GM12878 (cell line): Measurements from ENCODE around the gene SRCIN1. TPM values are rescaled to one million over a fixed set of nuclear protein-coding genes. Genes with fewer than 3 reads are reported as not detected.

ENCODE experiments used
- ATAC-seq: fragments of 200-7000 bp; cut with Tn5 transposase; 3 replicates; pipeline ENCODE4 v1.9.1; 2020; ENCODE audit warnings: mild to moderate bottlenecking, moderate library complexity
- BruUV-seq: library from RNA; stranded (reverse); fragments of 400-500 nt; replicated peaks from 2 replicates; lab custom pipeline; 2021; lab: Mats Ljungman, UMichigan
- CTCF ChIA-PET: fragments of 300-600 bp; sonication (Branson Sonifier 250); formaldehyde crosslinking; extraction: SDS; loops from one replicate; lab custom pipeline; 2021; ENCODE audit warnings: inconsistent platforms; lab: Yijun Ruan, JAX
- POLR2A ChIA-PET: fragments of 350-600 bp; formaldehyde crosslinking; extraction: SDS; loops from one replicate; lab custom pipeline; 2021; ENCODE audit warnings: inconsistent platforms; lab: Charles Lee
- RAD21 ChIA-PET: fragments of 300-600 bp; sonication (Branson Sonifier 250); formaldehyde crosslinking; loops from one replicate; lab custom pipeline; 2023; ENCODE audit warnings: antibody characterized with exemption; ENCODE audit not compliant: unreplicated experiment; lab: Charles Lee
- SMC1A ChIA-PET: fragments of 300-600 bp; sonication (Branson Sonifier 250); formaldehyde crosslinking; loops from one replicate; lab custom pipeline; 2023; ENCODE audit not compliant: unreplicated experiment, uncharacterized antibody; lab: Charles Lee
- DNase-seq: peaks from one replicate; pipeline ENCODE4 v3.0.0-alpha.2; 2011; ENCODE audit warnings: low read depth, low spot score
- FAIRE-seq: peaks from 3 replicates; lab custom pipeline; 2011; peaks lifted over from hg19 to GRCh38; lab: Jason Lieb, UNC
- H2AFZ ChIP-seq: 2 replicates; pipeline ENCODE4 v1.6.0; 2011; ENCODE audit warnings: low read depth, low read length, control low read depth; ENCODE audit not compliant: control insufficient read depth
- H3K27ac ChIP-seq: 2 replicates; pipeline ENCODE4 v1.5.1; 2011; ENCODE audit warnings: control low read depth; ENCODE audit not compliant: control insufficient read depth, insufficient read depth
- H3K27me3 ChIP-seq, 2 experiments: replicated peaks in 1 of 2; 2 replicates each; pipeline versions ENCODE4 v1.6.0 to v1.6.1; 2011; ENCODE audit warnings: low read length in 1 of 2; ENCODE audit not compliant: control insufficient read depth in 2 of 2, insufficient read depth in 2 of 2
- H3K36me3 ChIP-seq, 2 experiments: 2 replicates each; pipeline ENCODE4 v1.5.1; 2011; ENCODE audit warnings: low read length in 1 of 2; ENCODE audit not compliant: control insufficient read depth in 2 of 2, insufficient read depth in 2 of 2
- H3K4me1 ChIP-seq: 2 replicates; pipeline ENCODE4 v1.6.1; 2011; ENCODE audit warnings: mild to moderate bottlenecking, low read length, moderate library complexity, mixed read lengths; ENCODE audit not compliant: control insufficient read depth, insufficient read depth
- H3K4me2 ChIP-seq: 2 replicates; pipeline ENCODE4 v1.6.0; 2011; ENCODE audit warnings: control low read depth; ENCODE audit not compliant: control insufficient read depth, insufficient read depth
- H3K4me3 ChIP-seq: fragments of 200-600 bp; sonication (generic); 2 replicates; pipeline ENCODE4 v1.5.1; 2016
- H3K79me2 ChIP-seq: 2 replicates; pipeline ENCODE4 v1.6.0; 2011; ENCODE audit warnings: low read length; ENCODE audit not compliant: control insufficient read depth, insufficient read depth
- H3K9ac ChIP-seq: 2 replicates; pipeline ENCODE4 v1.8.0; 2011; ENCODE audit warnings: low read length, control low read depth, mixed read lengths; ENCODE audit not compliant: control insufficient read depth, insufficient read depth
- H3K9me3 ChIP-seq: replicated peaks from 3 replicates; pipeline ENCODE4 v1.5.1; 2011; ENCODE audit warnings: mild to moderate bottlenecking, low read length; ENCODE audit not compliant: control insufficient read depth, insufficient read depth
- H4K20me1 ChIP-seq: 2 replicates; pipeline ENCODE4 v1.6.0; 2011; ENCODE audit not compliant: control insufficient read depth, insufficient read depth
- ATF3 ChIP-seq: IDR thresholded peaks from 2 replicates; pipeline ENCODE4 v1.6.1; 2011; ENCODE audit warnings: low read depth, mild to moderate bottlenecking, low read length, moderate library complexity, borderline replicate concordance; ENCODE audit errors: extremely low read depth
- CBX5 ChIP-seq: sonication (generic); IDR thresholded peaks from 2 replicates; pipeline ENCODE4 v1.6.1; 2016; ENCODE audit warnings: low read depth, moderate library complexity, mild to moderate bottlenecking, inconsistent platforms
- CREM ChIP-seq: IDR thresholded peaks from 2 replicates; pipeline ENCODE4 v1.6.1; 2014; ENCODE audit warnings: antibody characterized with exemption, low read depth
- HDGF ChIP-seq: fragments of 450-650 bp; IDR thresholded peaks from 2 replicates; pipeline ENCODE4 v1.6.1; 2016; ENCODE audit warnings: antibody characterized with exemption
- KDM1A ChIP-seq: fragments of 200-600 bp; sonication (generic); IDR thresholded peaks from 2 replicates; pipeline ENCODE4 v1.6.1; 2016; ENCODE audit warnings: borderline replicate concordance
- NBN ChIP-seq: fragments of 450-650 bp; IDR thresholded peaks from 2 replicates; pipeline ENCODE4 v1.6.1; 2016
- PAX8 ChIP-seq: fragments of 450-650 bp; IDR thresholded peaks from 2 replicates; pipeline ENCODE4 v1.6.1; 2017; ENCODE audit warnings: mild to moderate bottlenecking, moderate library complexity
- POLR2AphosphoS5 ChIP-seq: IDR thresholded peaks from 2 replicates; pipeline ENCODE4 v1.6.1; 2011; ENCODE audit warnings: mild to moderate bottlenecking, low read length, inconsistent platforms
- RAD21 ChIP-seq: IDR thresholded peaks from 2 replicates; pipeline ENCODE4 v1.6.1; 2011; ENCODE audit warnings: mild to moderate bottlenecking, low read depth, low read length, moderate library complexity; ENCODE audit not compliant: insufficient read depth
- RAD51 ChIP-seq: fragments of 450-650 bp; IDR thresholded peaks from 2 replicates; pipeline ENCODE4 v1.6.1; 2016; ENCODE audit warnings: moderate library complexity, mild to moderate bottlenecking, inconsistent platforms
- SMC3 ChIP-seq: IDR thresholded peaks from 2 replicates; pipeline ENCODE4 v1.6.1; 2011; ENCODE audit warnings: low read length, improper control_type of control experiment, borderline replicate concordance
- TCF12 ChIP-seq: IDR thresholded peaks from 2 replicates; pipeline ENCODE4 v1.6.1; 2011; ENCODE audit warnings: low read depth, mild to moderate bottlenecking, low read length
- USF2 ChIP-seq: IDR thresholded peaks from 2 replicates; pipeline ENCODE4 v1.6.1; 2011; ENCODE audit warnings: low read depth, low read length, improper control_type of control experiment, borderline replicate concordance
- ZBED1 ChIP-seq: IDR thresholded peaks from 2 replicates; pipeline ENCODE4 v1.6.1; 2016; ENCODE audit warnings: borderline replicate concordance
- ZNF207 ChIP-seq: fragments of 450-650 bp; IDR thresholded peaks from 2 replicates; pipeline ENCODE4 v1.6.1; 2014; ENCODE audit warnings: antibody characterized with exemption, mild to moderate bottlenecking, borderline replicate concordance
- ZNF274 ChIP-seq: IDR thresholded peaks from one replicate; pipeline ENCODE4 v1.8.0; 2011; ENCODE audit not compliant: insufficient read length, insufficient read depth
- WGBS: methylation state at CpG from one replicate; pipeline ENCODE4 v1.1.6; 2016; ENCODE audit warnings: low lambda C conversion rate; ENCODE audit not compliant: insufficient replicate concordance, insufficient coverage; ENCODE audit errors: missing lambda C conversion rate; 5-methylcytosine and 5-hydroxymethylcytosine counted together
- in situ Hi-C: fragments of 300-500 bp; cut with MboI; formaldehyde crosslinking; loops from 9 replicates; pipeline ENCODE4 v1.14.3; 2018; ENCODE audit warnings: mixed read lengths
- intact Hi-C: fragments of 100-400 bp; cut with micrococcal nuclease; formaldehyde crosslinking; loops from one replicate; pipeline ENCODE4 v1.14.2; 2022; ENCODE audit not compliant: unreplicated experiment
- polyA plus RNA-seq, 11 experiments: library from polyadenylated mRNA; depleted of rRNA in 4 of 11; unstranded in 6 of 11; stranded (reverse) in 5 of 11; fragments of >200 nt; fragmentation: Nextera tagmentation in 4 of 11; fragmentation: Illumina TruSeq in 1 of 11; extraction: Ambion mirVana in 4 of 11; extraction: Trizol in 1 of 11; gene quantifications; 1 replicate in 1 of 11; 2 replicates in 10 of 11; pipeline versions ENCODE4 v1.2.1 to v1.2.3, GENCODE V29; 2011 to 2016; ENCODE audit warnings: inconsistent platforms in 2 of 11, missing spikeins in 2 of 11, low read depth in 1 of 11
- total RNA-seq, 4 experiments: library from RNA; depleted of rRNA in 3 of 4; stranded (reverse); fragments of >200 nt in 3 of 4; fragmentation: Illumina TruSeq in 1 of 4; extraction: Trizol in 1 of 4; gene quantifications; 2 replicates each; pipeline versions ENCODE4 v1.2.1 to v1.2.3, GENCODE V29; 2013 to 2021

SRCIN1 gene
- total and polyA plus RNA-seq, 10 of the 15 experiments (the other 5 are each of a cell fraction or from before 2014, with no cell fraction given): under 0.01 to 0.74 (median 0.20) TPM; not detected in 3

GRCh38 chr17:38583828-38584349 is 21.9 kb downstream of the SRCIN1 start:
- in situ Hi-C loops: loop anchor here (5.0 kb wide), 1 partner anchor 92 kb away; no protein-coding TSS in a partner anchor
- SMC1A ChIA-PET: interaction anchor here (1.1 to 5.3 kb wide), 4 partner anchors 25 to 91 kb away, joined by 4 to 54 read pairs (median 7); no protein-coding TSS in a partner anchor
- no peak overlapping the region for H3K9ac ChIP-seq

More at GRCh38 chr17:38583828-38584349, 21.9 kb downstream of the SRCIN1 start:
- TF ChIP-seq ZNF274: no peak
- no peak for TF ChIP-seq USF2
- no peak for TF ChIP-seq ATF3
- no peak for TF ChIP-seq POLR2AphosphoS5
- TF ChIP-seq NBN: no peak
- TF ChIP-seq KDM1A: no peak
- TF ChIP-seq CREM: no peak
- no peak for TF ChIP-seq RAD21
- no peak for TF ChIP-seq TCF12
- TF ChIP-seq CBX5: no peak
- no peak for TF ChIP-seq PAX8
- TF ChIP-seq SMC3: no peak
- no peak for TF ChIP-seq RAD51
- TF ChIP-seq ZBED1: no peak
- no peak for TF ChIP-seq ZNF207
- no peak for TF ChIP-seq HDGF
- Histone ChIP-seq H3K4me1 (peaks cover 8% of the 10 kb centered on the region), H3K4me3 (no peak overlapping the region), H3K27me3 (peaks cover 3 to 8% of the 10 kb centered on the region in 2 experiments; a peak in 3 of 4 replicates), H3K27ac (no peak overlapping the region), H3K36me3 (no peaks in the 10 kb centered on the region), H4K20me1 (no peaks in the 10 kb centered on the region), H3K4me2 (0 out of 2 replicates have a peak overlapping the region, but pooled peaks have one; percentile 23), H2AFZ (peak overlapping the region; percentile 12; the same call in 1 of the 2 replicates), H3K9me3 (no peaks in the 10 kb centered on the region), H3K79me2 (no peaks in the 10 kb centered on the region)
- DNase-seq (no peak), ATAC-seq (no peak), FAIRE-seq (no peak)
- ChIA-PET CTCF (interaction anchor here (0.6 to 11.8 kb wide), 16 partner anchors 12 to 158 kb away, joined by 3 to 187 read pairs (median 4); partner anchors contain the start of gene SRCIN1), POLR2A (no interaction called here), RAD21 (interaction anchor here (0.6 to 11.0 kb wide), 6 partner anchors 20 to 92 kb away, joined by 3 to 130 read pairs (median 4); no protein-coding TSS in a partner anchor)
- BruUV-seq: no TSS peak
- 39% methylated on average over 11 of the region's 14 CpGs for WGBS
- intact Hi-C loops: loop anchor here (1.0 to 10.0 kb wide), 4 partner anchors 26 to 159 kb away; partner anchors contain the start of gene ARHGAP23
